GM12878 (cell line): ENCODE data around the gene DOCK1. TPM values are rescaled to one million over a fixed set of nuclear protein-coding genes. Genes with fewer than 3 reads are reported as not detected.

ENCODE experiments used
- ATAC-seq: fragments of 200-7000 bp; cut with Tn5 transposase; 3 replicates; pipeline ENCODE4 v1.9.1; 2020; ENCODE audit warnings: mild to moderate bottlenecking, moderate library complexity
- BruUV-seq: library from RNA; stranded (reverse); fragments of 400-500 nt; replicated peaks from 2 replicates; lab custom pipeline; 2021; lab: Mats Ljungman, UMichigan
- CTCF ChIA-PET: fragments of 300-600 bp; sonication (Branson Sonifier 250); formaldehyde crosslinking; extraction: SDS; loops from one replicate; lab custom pipeline; 2021; ENCODE audit warnings: inconsistent platforms; lab: Yijun Ruan, JAX
- POLR2A ChIA-PET: fragments of 350-600 bp; formaldehyde crosslinking; extraction: SDS; loops from one replicate; lab custom pipeline; 2021; ENCODE audit warnings: inconsistent platforms; lab: Charles Lee
- RAD21 ChIA-PET: fragments of 300-600 bp; sonication (Branson Sonifier 250); formaldehyde crosslinking; loops from one replicate; lab custom pipeline; 2023; ENCODE audit warnings: antibody characterized with exemption; ENCODE audit not compliant: unreplicated experiment; lab: Charles Lee
- SMC1A ChIA-PET: fragments of 300-600 bp; sonication (Branson Sonifier 250); formaldehyde crosslinking; loops from one replicate; lab custom pipeline; 2023; ENCODE audit not compliant: unreplicated experiment, uncharacterized antibody; lab: Charles Lee
- DNase-seq: peaks from one replicate; pipeline ENCODE4 v3.0.0-alpha.2; 2011; ENCODE audit warnings: low read depth, low spot score
- FAIRE-seq: peaks from 3 replicates; lab custom pipeline; 2011; peaks lifted over from hg19 to GRCh38; lab: Jason Lieb, UNC
- H2AFZ ChIP-seq: 2 replicates; pipeline ENCODE4 v1.6.0; 2011; ENCODE audit warnings: low read depth, low read length, control low read depth; ENCODE audit not compliant: control insufficient read depth
- H3K27ac ChIP-seq: 2 replicates; pipeline ENCODE4 v1.5.1; 2011; ENCODE audit warnings: control low read depth; ENCODE audit not compliant: control insufficient read depth, insufficient read depth
- H3K27me3 ChIP-seq, 2 experiments: replicated peaks in 1 of 2; 2 replicates each; pipeline versions ENCODE4 v1.6.0 to v1.6.1; 2011; ENCODE audit warnings: low read length in 1 of 2; ENCODE audit not compliant: control insufficient read depth in 2 of 2, insufficient read depth in 2 of 2
- H3K36me3 ChIP-seq, 2 experiments: 2 replicates each; pipeline ENCODE4 v1.5.1; 2011; ENCODE audit warnings: low read length in 1 of 2; ENCODE audit not compliant: control insufficient read depth in 2 of 2, insufficient read depth in 2 of 2
- H3K4me1 ChIP-seq: 2 replicates; pipeline ENCODE4 v1.6.1; 2011; ENCODE audit warnings: mild to moderate bottlenecking, low read length, moderate library complexity, mixed read lengths; ENCODE audit not compliant: control insufficient read depth, insufficient read depth
- H3K4me2 ChIP-seq: 2 replicates; pipeline ENCODE4 v1.6.0; 2011; ENCODE audit warnings: control low read depth; ENCODE audit not compliant: control insufficient read depth, insufficient read depth
- H3K4me3 ChIP-seq: fragments of 200-600 bp; sonication (generic); 2 replicates; pipeline ENCODE4 v1.5.1; 2016
- H3K79me2 ChIP-seq: 2 replicates; pipeline ENCODE4 v1.6.0; 2011; ENCODE audit warnings: low read length; ENCODE audit not compliant: control insufficient read depth, insufficient read depth
- H3K9ac ChIP-seq: 2 replicates; pipeline ENCODE4 v1.8.0; 2011; ENCODE audit warnings: low read length, control low read depth, mixed read lengths; ENCODE audit not compliant: control insufficient read depth, insufficient read depth
- H3K9me3 ChIP-seq: replicated peaks from 3 replicates; pipeline ENCODE4 v1.5.1; 2011; ENCODE audit warnings: mild to moderate bottlenecking, low read length; ENCODE audit not compliant: control insufficient read depth, insufficient read depth
- H4K20me1 ChIP-seq: 2 replicates; pipeline ENCODE4 v1.6.0; 2011; ENCODE audit not compliant: control insufficient read depth, insufficient read depth
- CREM ChIP-seq: IDR thresholded peaks from 2 replicates; pipeline ENCODE4 v1.6.1; 2014; ENCODE audit warnings: antibody characterized with exemption, low read depth
- EZH2 ChIP-seq: IDR thresholded peaks from 2 replicates; pipeline ENCODE4 v1.6.1; 2012; ENCODE audit warnings: low read depth, mild to moderate bottlenecking, control low read depth, inconsistent platforms, low read length, borderline replicate concordance; ENCODE audit not compliant: control insufficient read depth
- IRF4 ChIP-seq: IDR thresholded peaks from 2 replicates; pipeline ENCODE4 v1.6.1; 2011; ENCODE audit warnings: low read depth, low read length
- JUNB ChIP-seq: IDR thresholded peaks from 2 replicates; pipeline ENCODE4 v1.6.1; 2016; ENCODE audit warnings: antibody characterized with exemption, mild to moderate bottlenecking
- NR2F1 ChIP-seq: fragments of 450-650 bp; conservative IDR thresholded peaks from 2 replicates; pipeline ENCODE4 v1.6.1; 2017; ENCODE audit warnings: mild to moderate bottlenecking
- PAX8 ChIP-seq: fragments of 450-650 bp; IDR thresholded peaks from 2 replicates; pipeline ENCODE4 v1.6.1; 2017; ENCODE audit warnings: mild to moderate bottlenecking, moderate library complexity
- PML ChIP-seq: IDR thresholded peaks from 2 replicates; pipeline ENCODE4 v1.6.1; 2012; ENCODE audit warnings: low read length, inconsistent platforms
- POLR2A ChIP-seq: IDR thresholded peaks from 2 replicates; pipeline ENCODE4 v1.6.1; 2011; ENCODE audit warnings: low read depth, mild to moderate bottlenecking, low read length
- RAD21 ChIP-seq: IDR thresholded peaks from 2 replicates; pipeline ENCODE4 v1.6.1; 2011; ENCODE audit warnings: mild to moderate bottlenecking, low read depth, low read length, moderate library complexity; ENCODE audit not compliant: insufficient read depth
- RAD51 ChIP-seq: fragments of 450-650 bp; IDR thresholded peaks from 2 replicates; pipeline ENCODE4 v1.6.1; 2016; ENCODE audit warnings: moderate library complexity, mild to moderate bottlenecking, inconsistent platforms
- RB1 ChIP-seq: fragments of 450-650 bp; formaldehyde crosslinking; IDR thresholded peaks from 2 replicates; pipeline ENCODE4 v1.6.1; 2017; ENCODE audit warnings: mild to moderate bottlenecking, borderline replicate concordance
- RCOR1 ChIP-seq: conservative IDR thresholded peaks from 2 replicates; pipeline ENCODE4 v1.6.1; 2012; ENCODE audit warnings: low read depth, low read length, improper control_type of control experiment
- SUZ12 ChIP-seq: fragments of 200-600 bp; sonication (generic); IDR thresholded peaks from one replicate; pipeline ENCODE4 v1.6.1; 2018; ENCODE audit warnings: antibody characterized with exemption, mild to moderate bottlenecking; ENCODE audit not compliant: unreplicated experiment
- ZNF207 ChIP-seq: fragments of 450-650 bp; IDR thresholded peaks from 2 replicates; pipeline ENCODE4 v1.6.1; 2014; ENCODE audit warnings: antibody characterized with exemption, mild to moderate bottlenecking, borderline replicate concordance
- ZNF217 ChIP-seq: fragments of 450-650 bp; IDR thresholded peaks from 2 replicates; pipeline ENCODE4 v1.6.1; 2017; ENCODE audit warnings: antibody characterized with exemption, mild to moderate bottlenecking
- WGBS: methylation state at CpG from one replicate; pipeline ENCODE4 v1.1.6; 2016; ENCODE audit warnings: low lambda C conversion rate; ENCODE audit not compliant: insufficient replicate concordance, insufficient coverage; ENCODE audit errors: missing lambda C conversion rate; 5-methylcytosine and 5-hydroxymethylcytosine counted together
- in situ Hi-C: fragments of 300-500 bp; cut with MboI; formaldehyde crosslinking; loops from 9 replicates; pipeline ENCODE4 v1.14.3; 2018; ENCODE audit warnings: mixed read lengths
- intact Hi-C: fragments of 100-400 bp; cut with micrococcal nuclease; formaldehyde crosslinking; loops from one replicate; pipeline ENCODE4 v1.14.2; 2022; ENCODE audit not compliant: unreplicated experiment
- polyA plus RNA-seq, 11 experiments: library from polyadenylated mRNA; depleted of rRNA in 4 of 11; unstranded in 6 of 11; stranded (reverse) in 5 of 11; fragments of >200 nt; fragmentation: Nextera tagmentation in 4 of 11; fragmentation: Illumina TruSeq in 1 of 11; extraction: Ambion mirVana in 4 of 11; extraction: Trizol in 1 of 11; gene quantifications; 1 replicate in 1 of 11; 2 replicates in 10 of 11; pipeline versions ENCODE4 v1.2.1 to v1.2.3, GENCODE V29; 2011 to 2016; ENCODE audit warnings: inconsistent platforms in 2 of 11, missing spikeins in 2 of 11, low read depth in 1 of 11
- total RNA-seq, 4 experiments: library from RNA; depleted of rRNA in 3 of 4; stranded (reverse); fragments of >200 nt in 3 of 4; fragmentation: Illumina TruSeq in 1 of 4; extraction: Trizol in 1 of 4; gene quantifications; 2 replicates each; pipeline versions ENCODE4 v1.2.1 to v1.2.3, GENCODE V29; 2013 to 2021
- TF ChIP-seq, protein P1 (sequence below): fragments of 450-650 bp; conservative IDR thresholded peaks from 2 replicates; pipeline ENCODE4 v1.6.1; 2017; ENCODE audit warnings: mild to moderate bottlenecking, moderate library complexity

The DOCK1 gene
- total and polyA plus RNA-seq, 10 of the 15 experiments (the other 5 are each of a cell fraction or from before 2014, with no cell fraction given), result 0.05 to 0.18 TPM; not detected in 8

DNA sequence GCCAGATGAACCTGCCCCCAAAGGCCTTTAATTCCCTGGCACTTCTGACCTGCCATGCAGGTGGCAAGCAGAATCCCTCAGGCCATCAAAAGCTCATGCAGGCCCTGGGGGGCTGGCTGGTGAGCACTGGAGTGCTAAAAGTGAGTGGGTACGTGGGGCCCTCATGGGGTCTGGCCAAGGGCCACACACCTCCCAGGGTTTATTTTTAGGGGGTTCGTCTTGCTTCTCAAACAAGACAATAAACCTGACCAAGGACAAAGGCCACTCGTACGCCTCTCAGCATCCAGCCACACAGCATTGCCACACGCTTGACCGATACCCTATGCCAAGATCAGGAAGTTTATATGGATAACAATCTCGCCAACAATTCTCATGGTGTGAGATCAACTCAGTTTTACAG lies 33.1 kb upstream of the DOCK1 start (continued):
- TF ChIP-seq RB1 (no peak), SUZ12 (no peak), PAX8 (no peak), IRF4 (no peak), NR2F1 (no peak), ZNF217 (no peak), CREM (no peak)

- Histone ChIP-seq H3K4me2 (no peak overlapping the region), H3K36me3 (no peaks in the 10 kb centered on the region), H3K79me2 (no peaks in the 10 kb centered on the region), H3K9me3 (no peaks in the 10 kb centered on the region; the same call in 2 of the 3 replicates), H3K27me3 (no peaks in the 10 kb centered on the region), H3K4me1 (no peaks in the 10 kb centered on the region), H4K20me1 (no peaks in the 10 kb centered on the region), H3K9ac (no peak overlapping the region), H2AFZ (no peak overlapping the region), H3K4me3 (no peak overlapping the region), H3K27ac (no peak overlapping the region)
- intact Hi-C loops, result no loop called here
- CTCF ChIA-PET, result no interaction called here
- no peak for DNase-seq
- no TSS peak for BruUV-seq
- no peak for TF ChIP-seq RAD21
- TF ChIP-seq PML, result no peak
- POLR2A ChIA-PET, result no interaction called here
- RAD21 ChIA-PET, result no interaction called here
- FAIRE-seq, result no peak
- no peak for ATAC-seq
- 0% methylated on average over 2 of the region's 3 CpGs for WGBS
- in situ Hi-C loops, result no loop called here
- SMC1A ChIA-PET, result no interaction called here
Observed at GRCh38 chr10:126872768-126873167, 32.5 kb upstream of the DOCK1 start.

GRCh38 chr10:126876456-126876855 lies 28.8 kb upstream of the DOCK1 start:
- RAD21 ChIA-PET, result no interaction called here
- H3K27me3 ChIP-seq, result no peaks in the 10 kb centered on the region
- FAIRE-seq, result no peak
- BruUV-seq, result no TSS peak
- no peak overlapping the region for H3K4me2 ChIP-seq
- H3K9ac ChIP-seq, result no peak overlapping the region
- H3K79me2 ChIP-seq, result no peaks in the 10 kb centered on the region
- no peak overlapping the region for H3K27ac ChIP-seq
- no peaks in the 10 kb centered on the region for H3K36me3 ChIP-seq
- no peaks in the 10 kb centered on the region; the same call in 2 of the 3 replicates for H3K9me3 ChIP-seq
- WGBS, result 8% methylated on average over 3 of the region's 3 CpGs
- DNase-seq, result no peak
- intact Hi-C loops (no loop called here), in situ Hi-C loops (no loop called here)
- ATAC-seq, result no peak
- POLR2A ChIA-PET, result no interaction called here
- CTCF ChIA-PET, result no interaction called here
- no peak overlapping the region for H3K4me3 ChIP-seq
- SMC1A ChIA-PET, result no interaction called here
- H2AFZ ChIP-seq, result no peak overlapping the region
- no peaks in the 10 kb centered on the region for H4K20me1 ChIP-seq
- H3K4me1 ChIP-seq, result no peaks in the 10 kb centered on the region
- TF ChIP-seq RCOR1, result no peak
- no peak for TF ChIP-seq JUNB
- no peak for TF ChIP-seq RAD51
- TF ChIP-seq POLR2A, result no peak
- TF ChIP-seq, protein P1, sequence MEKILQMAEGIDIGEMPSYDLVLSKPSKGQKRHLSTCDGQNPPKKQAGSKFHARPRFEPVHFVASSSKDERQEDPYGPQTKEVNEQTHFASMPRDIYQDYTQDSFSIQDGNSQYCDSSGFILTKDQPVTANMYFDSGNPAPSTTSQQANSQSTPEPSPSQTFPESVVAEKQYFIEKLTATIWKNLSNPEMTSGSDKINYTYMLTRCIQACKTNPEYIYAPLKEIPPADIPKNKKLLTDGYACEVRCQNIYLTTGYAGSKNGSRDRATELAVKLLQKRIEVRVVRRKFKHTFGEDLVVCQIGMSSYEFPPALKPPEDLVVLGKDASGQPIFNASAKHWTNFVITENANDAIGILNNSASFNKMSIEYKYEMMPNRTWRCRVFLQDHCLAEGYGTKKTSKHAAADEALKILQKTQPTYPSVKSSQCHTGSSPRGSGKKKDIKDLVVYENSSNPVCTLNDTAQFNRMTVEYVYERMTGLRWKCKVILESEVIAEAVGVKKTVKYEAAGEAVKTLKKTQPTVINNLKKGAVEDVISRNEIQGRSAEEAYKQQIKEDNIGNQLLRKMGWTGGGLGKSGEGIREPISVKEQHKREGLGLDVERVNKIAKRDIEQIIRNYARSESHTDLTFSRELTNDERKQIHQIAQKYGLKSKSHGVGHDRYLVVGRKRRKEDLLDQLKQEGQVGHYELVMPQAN, result no peak
- no peak for TF ChIP-seq ZNF207
- TF ChIP-seq EZH2, result no peak
